Fibroblast of villous mesenchyme (primary cell): ENCODE data around the gene OTUD6A. TPM values are rescaled to one million over a fixed set of nuclear protein-coding genes. Genes with fewer than 3 reads are reported as not detected.

Source experiments
- DNase-seq: peaks from one replicate; pipeline ENCODE4 v3.0.0-alpha.2; 2010; ENCODE audit warnings: low read depth
- H3K4me3 ChIP-seq: 2 replicates; pipeline ENCODE4 v1.5.1; 2011; ENCODE audit warnings: low read depth, mild to moderate bottlenecking, low read length
- CTCF ChIP-seq: IDR thresholded peaks from 2 replicates; pipeline ENCODE4 v1.5.1; 2012; ENCODE audit warnings: low read depth, mild to moderate bottlenecking, low read length; ENCODE audit not compliant: insufficient read depth
- total RNA-seq: library from RNA; depleted of rRNA; stranded (reverse); fragments of >200 nt; gene quantifications from 2 replicates; pipeline ENCODE4 v1.2.3, GENCODE V29; 2012

OTUD6A gene
- total RNA-seq, 1 donor, result not detected

GRCh38 chrX:70054391-70054790 is 7.9 kb upstream of the OTUD6A start:
- no peak for DNase-seq
- no peak for TF ChIP-seq CTCF
- no peak overlapping the region for H3K4me3 ChIP-seq

GRCh38 chrX:70062961-70063550 is 799 bp downstream of the OTUD6A start:
- no peak for TF ChIP-seq CTCF
- H3K4me3 ChIP-seq, result no peak overlapping the region
- no peak for DNase-seq

DNA sequence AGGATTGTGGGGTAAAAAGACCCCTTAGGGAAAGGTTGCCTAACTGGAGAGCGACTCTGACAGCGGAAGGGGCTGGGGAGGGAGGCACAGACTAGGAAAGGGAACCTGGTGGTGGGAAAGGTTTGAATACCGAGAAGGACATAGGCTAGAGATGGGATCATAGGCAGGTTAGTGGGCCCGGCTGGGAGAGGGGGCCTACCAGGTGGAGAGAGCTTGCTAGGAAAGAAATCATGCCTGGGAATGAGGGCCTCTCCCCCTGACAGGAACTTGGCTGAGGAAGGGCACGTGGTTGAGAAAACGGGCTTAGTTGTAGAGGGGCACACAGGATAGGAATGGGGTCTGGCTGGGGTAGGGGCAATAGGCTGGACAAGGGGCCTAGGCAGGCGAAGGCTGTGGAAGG is 4.4 kb downstream of the OTUD6A start:
- no peak for DNase-seq
- no peak overlapping the region for H3K4me3 ChIP-seq
- no peak for TF ChIP-seq CTCF

- no peak for TF ChIP-seq CTCF
- DNase-seq, result no peak
Measured at GRCh38 chrX:70079297-70079696, 17.0 kb downstream of the OTUD6A start.

GRCh38 chrX:70079870-70080269 is 17.6 kb downstream of the OTUD6A start:
- no peak overlapping the region for H3K4me3 ChIP-seq
- no peak for DNase-seq
- no peak for TF ChIP-seq CTCF

More at GRCh38 chrX:70079297-70079696, 17.0 kb downstream of the OTUD6A start:
- no peak overlapping the region for H3K4me3 ChIP-seq

DNA sequence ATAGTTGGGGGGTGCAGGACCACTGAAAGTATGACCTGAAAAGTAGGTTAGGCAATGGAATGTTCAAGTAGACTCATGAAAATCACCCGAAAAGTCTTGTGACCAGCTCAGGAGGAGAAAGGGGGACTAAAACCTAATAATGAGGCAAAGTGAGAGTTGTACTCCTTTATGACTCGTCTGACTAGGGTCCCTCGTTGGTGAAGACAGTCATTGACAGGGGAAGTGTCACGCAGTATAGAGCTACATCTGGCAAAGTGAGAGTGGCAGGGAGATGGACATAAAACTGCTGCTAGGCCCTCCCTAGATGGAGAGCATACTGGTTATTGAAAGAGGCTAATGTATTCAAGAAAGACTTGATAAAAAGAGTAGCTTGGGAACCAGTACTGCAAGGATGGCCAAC is 20.5 kb downstream of the OTUD6A start:
- TF ChIP-seq CTCF, result no peak
- no peak overlapping the region for H3K4me3 ChIP-seq
- DNase-seq, result no peak

DNA sequence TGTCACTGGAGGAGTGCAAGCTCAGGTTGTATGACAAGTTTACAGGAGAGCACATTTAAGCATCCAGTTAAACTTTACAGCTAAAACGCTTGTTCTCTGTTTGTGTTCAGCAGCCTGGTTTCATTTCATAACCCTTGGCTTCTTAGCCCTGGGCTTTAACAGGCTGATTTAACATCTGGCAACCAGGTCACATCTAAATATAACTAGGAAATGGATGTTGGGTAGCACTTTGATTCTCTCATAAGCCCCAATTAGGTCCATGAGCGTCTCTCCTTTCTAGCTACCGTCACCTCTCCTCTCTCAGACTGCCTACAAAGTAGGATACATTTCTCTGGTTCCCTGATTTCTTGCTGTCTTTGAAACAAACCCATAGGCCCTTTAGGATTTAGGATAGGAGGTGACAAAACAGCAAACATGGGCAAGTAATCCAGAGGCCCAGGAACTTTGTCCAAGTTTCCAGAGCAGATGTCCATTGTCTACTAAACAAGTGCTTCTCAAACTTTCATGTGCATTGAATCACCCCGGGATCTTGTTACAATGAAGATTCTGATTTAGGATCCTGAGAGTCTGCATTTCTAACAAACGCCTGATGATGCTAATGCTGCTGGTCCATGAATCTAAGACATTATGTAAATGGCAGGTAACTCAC is 22.5 kb downstream of the OTUD6A start:
- no peak for TF ChIP-seq CTCF
- no peak overlapping the region for H3K4me3 ChIP-seq
- DNase-seq, result no peak
